A549 (cell line): ENCODE results near the gene RNF41. TPM values are rescaled to one million over a fixed set of nuclear protein-coding genes. Genes with fewer than 3 reads are reported as not detected.

Experiments used
- ATAC-seq, 2 experiments: fragments of 200-7000 bp in 1 of 2; fragments of >200 bp in 1 of 2; cut with Nextera tagmentation in 1 of 2; cut with Tn5 transposase in 1 of 2; 3 replicates each; pipeline versions ENCODE4 v1.8.0 to v1.9.1; 2018 to 2020; ENCODE audit warnings: mild to moderate bottlenecking in 1 of 2, moderate library complexity in 1 of 2
- CTCF ChIA-PET: fragments of 300-600 bp; sonication (Branson Sonifier 250); formaldehyde crosslinking; extraction: SDS; loops from one replicate; lab custom pipeline; 2021; ENCODE audit warnings: antibody characterized with exemption, inconsistent platforms; lab: Yijun Ruan, JAX
- POLR2A ChIA-PET: fragments of 350-600 bp; formaldehyde crosslinking; extraction: SDS; loops from one replicate; lab custom pipeline; 2021; ENCODE audit warnings: antibody characterized with exemption, inconsistent platforms; lab: Yijun Ruan, JAX
- DNase-seq, 2 experiments: peaks; one replicate each; pipeline versions ENCODE4 v3.0.0 to v3.0.0-alpha.2; 2011 to 2016; ENCODE audit warnings: low read depth in 1 of 2, low spot score in 1 of 2
- FAIRE-seq: peaks from 2 replicates; lab custom pipeline; 2011; peaks lifted over from hg19 to GRCh38; lab: Jason Lieb, UNC
- H3K27ac ChIP-seq, 2 experiments: fragments of >200 bp; sonication (Bioruptor Twin); formaldehyde crosslinking; 3 replicates each; pipeline ENCODE4 v1.5.1; 2016 to 2017
- H3K4me1 ChIP-seq: fragments of >200 bp; sonication (Bioruptor Twin); formaldehyde crosslinking; 3 replicates; pipeline ENCODE4 v1.6.1; 2016
- H3K4me2 ChIP-seq: fragments of >200 bp; sonication (Bioruptor Twin); formaldehyde crosslinking; 3 replicates; pipeline ENCODE4 v1.6.1; 2016
- H3K4me3 ChIP-seq: fragments of >200 bp; sonication (Bioruptor Twin); formaldehyde crosslinking; 3 replicates; pipeline ENCODE4 v1.5.1; 2016
- H3K9me3 ChIP-seq: fragments of >200 bp; sonication (Bioruptor Twin); formaldehyde crosslinking; 3 replicates; pipeline ENCODE4 v1.6.1; 2016
- CBX8 ChIP-seq: fragments of 200-600 bp; sonication (generic); IDR thresholded peaks from 2 replicates; pipeline ENCODE4 v1.6.1; 2016
- CEBPB ChIP-seq, 2 experiments: fragments of >200 bp in 1 of 2; sonication (Bioruptor Twin) in 1 of 2; formaldehyde crosslinking in 1 of 2; IDR thresholded peaks; 2 replicates each; pipeline ENCODE4 v1.6.1; 2012 to 2016
- CHD2 ChIP-seq: fragments of 150-350 bp; IDR thresholded peaks from 2 replicates; pipeline ENCODE4 v1.6.1; 2014; ENCODE audit warnings: low read length; ENCODE audit not compliant: partially characterized antibody
- CTCF ChIP-seq: fragments of >200 bp; sonication (Bioruptor Twin); formaldehyde crosslinking; IDR thresholded peaks from 3 replicates; pipeline ENCODE4 v1.5.1; 2016
- E2F6 ChIP-seq: IDR thresholded peaks from 2 replicates; pipeline ENCODE4 v1.6.1; 2012; ENCODE audit warnings: low read depth, borderline replicate concordance
- EHF ChIP-seq: fragments of 250-450 bp; sonication (Bioruptor Pico); IDR thresholded peaks from 2 replicates; pipeline ENCODE4 v1.5.0; 2020; ENCODE audit warnings: mild to moderate bottlenecking
- GATA3 ChIP-seq: IDR thresholded peaks from 2 replicates; pipeline ENCODE4 v1.6.1; 2012; ENCODE audit warnings: borderline replicate concordance
- HOXB13 ChIP-seq: fragments of 250-450 bp; sonication (Bioruptor Pico); IDR thresholded peaks from 2 replicates; pipeline ENCODE4 v1.5.0; 2020; ENCODE audit warnings: low read depth, mild to moderate bottlenecking, moderate library complexity
- MAFK ChIP-seq: fragments of 450-650 bp; IDR thresholded peaks from 2 replicates; pipeline ENCODE4 v1.6.1; 2014; ENCODE audit not compliant: partially characterized antibody
- MAZ ChIP-seq: fragments of 150-350 bp; IDR thresholded peaks from 2 replicates; pipeline ENCODE4 v1.6.1; 2014; ENCODE audit warnings: antibody characterized with exemption, low read depth, low read length, borderline replicate concordance
- PBX3 ChIP-seq: IDR thresholded peaks from 2 replicates; pipeline ENCODE4 v1.6.1; 2012
- RCOR1 ChIP-seq: fragments of 150-350 bp; IDR thresholded peaks from 2 replicates; pipeline ENCODE4 v1.6.1; 2014; ENCODE audit warnings: antibody characterized with exemption, low read length, low read depth
- RNF2 ChIP-seq: fragments of 200-600 bp; sonication (generic); IDR thresholded peaks from 2 replicates; pipeline ENCODE4 v1.6.1; 2016; ENCODE audit warnings: low read depth, mild to moderate bottlenecking, antibody characterized with exemption, moderate library complexity, borderline replicate concordance
- TP53 ChIP-seq: fragments of 250-450 bp; sonication (Bioruptor Pico); IDR thresholded peaks from 2 replicates; pipeline ENCODE4 v1.5.0; 2021; ENCODE audit warnings: mild to moderate bottlenecking, moderate library complexity
- USF2 ChIP-seq: fragments of 450-650 bp; IDR thresholded peaks from 2 replicates; pipeline ENCODE4 v1.6.1; 2014; ENCODE audit warnings: antibody characterized with exemption
- ZFP36 ChIP-seq: fragments of 450-650 bp; IDR thresholded peaks from 2 replicates; pipeline ENCODE4 v1.6.1; 2014; ENCODE audit warnings: borderline replicate concordance; ENCODE audit not compliant: partially characterized antibody
- ZSCAN20 ChIP-seq: fragments of 250-450 bp; sonication (Bioruptor Pico); IDR thresholded peaks from 2 replicates; pipeline ENCODE4 v1.8.0; 2022; ENCODE audit warnings: mild to moderate bottlenecking, moderate library complexity
- WGBS: methylation state at CpG from one replicate; pipeline ENCODE4 v1.1.6; 2017; ENCODE audit errors: missing lambda C conversion rate; 5-methylcytosine and 5-hydroxymethylcytosine counted together
- polyA plus RNA-seq, 4 experiments: library from polyadenylated mRNA; depleted of rRNA in 3 of 4; stranded (reverse); fragments of >200 nt; fragmentation: RNase III in 1 of 4; extraction: RNeasy Plus Mini Kit Qiagen cat#74134 plus additional on column Dnase treatment in 1 of 4; gene quantifications; 2 replicates in 3 of 4; 3 replicates in 1 of 4; pipeline ENCODE4 v1.2.3, GENCODE V29; 2011 to 2017

The RNF41 gene
- polyA plus RNA-seq, 2 of the 4 experiments (the other 2 are of a cell fraction) = 21.7 to 47.8 TPM

GRCh38 chr12:56253091-56253490 is 31.4 kb upstream of the RNF41 start:
- H3K27ac ChIP-seq = no peak overlapping the region
- no peak overlapping the region for H3K4me3 ChIP-seq
- DNase-seq (no peak), FAIRE-seq (no peak), ATAC-seq (no peak)
- no peaks in the 10 kb centered on the region for H3K9me3 ChIP-seq
- ChIA-PET POLR2A (interaction anchor here (1.4 kb wide), 1 partner anchor 31 kb away, joined by 3 read pairs; the partner anchor contains the start of gene RNF41), CTCF (interaction anchor here (0.6 to 14.6 kb wide), 8 partner anchors 17 to 82 kb away, joined by 3 to 146 read pairs (median 6); partner anchors contain the start of genes COQ10A, RNF41 and SMARCC2)
- TF ChIP-seq USF2 (no peak), EHF (CRISPR knock-in tag) (no peak), CEBPB (IDR thresholded peaks at IDR 0.05) (no peak), RCOR1 (no peak), MAZ (no peak), ZSCAN20 (CRISPR knock-in tag) (no peak), TP53 (no peak), HOXB13 (CRISPR knock-in tag) (no peak), CBX8 (no peak), PBX3 (no peak), CTCF (no peak), GATA3 (no peak), E2F6 (no peak), ZFP36 (no peak), MAFK (no peak), RNF2 (no peak)
- 93% methylated on average over 11 of the region's 11 CpGs for WGBS
- H3K4me1 ChIP-seq = peaks cover 15% of the 10 kb centered on the region
- H3K4me2 ChIP-seq = no peak overlapping the region

GRCh38 chr12:56252649-56253048 is 30.9 kb upstream of the RNF41 start:
- no peak for ATAC-seq

More at GRCh38 chr12:56252649-56253048, 30.9 kb upstream of the RNF41 start:
- Histone ChIP-seq H3K27ac (no peak overlapping the region), H3K4me2 (no peak overlapping the region), H3K4me3 (no peak overlapping the region), H3K9me3 (no peaks in the 10 kb centered on the region), H3K4me1 (peaks cover 15% of the 10 kb centered on the region)
- ChIA-PET POLR2A (no interaction called here), CTCF (interaction anchor here (0.6 to 14.6 kb wide), 10 partner anchors 9 to 82 kb away, joined by 3 to 146 read pairs (median 4); partner anchors contain the start of genes COQ10A, RNF41 and SMARCC2)
- no peak for TF ChIP-seq USF2
- TF ChIP-seq CHD2 = no peak
- no peak for TF ChIP-seq CEBPB (IDR thresholded peaks at IDR 0.05)
- DNase-seq (no peak), FAIRE-seq (no peak)
- 99% methylated on average over 3 of the region's 3 CpGs for WGBS
